DND-41 (cell line): ENCODE results near the gene NPHP4.

Experiments
- ATAC-seq: fragments of 200-7000 bp; cut with Tn5 transposase; 3 replicates; pipeline ENCODE4 v1.9.1; 2021; ENCODE audit warnings: low read depth; ENCODE audit not compliant: insufficient read depth
- DNase-seq: peaks from one replicate; pipeline ENCODE4 v3.0.0-alpha.2; 2020
- H2AFZ ChIP-seq: 2 replicates; pipeline ENCODE4 v1.6.0; 2012; ENCODE audit warnings: low read depth, low read length
- H3K27ac ChIP-seq: 2 replicates; pipeline ENCODE4 v1.5.1; 2012; ENCODE audit warnings: low read length, inconsistent platforms
- H3K27me3 ChIP-seq: fragments of 200-600 bp; sonication (generic); 2 replicates; pipeline ENCODE4 v1.6.0; 2012; ENCODE audit warnings: low read length, mild to moderate bottlenecking, inconsistent platforms; ENCODE audit not compliant: insufficient read depth, poor library complexity
- H3K36me3 ChIP-seq: 2 replicates; pipeline ENCODE4 v1.5.1; 2012; ENCODE audit warnings: low read length, inconsistent platforms; ENCODE audit not compliant: insufficient read depth
- H3K4me1 ChIP-seq: 2 replicates; pipeline ENCODE4 v1.5.1; 2012; ENCODE audit warnings: mild to moderate bottlenecking, low read length; ENCODE audit not compliant: insufficient read depth
- H3K4me2 ChIP-seq: 2 replicates; pipeline ENCODE4 v1.6.0; 2012; ENCODE audit warnings: mild to moderate bottlenecking, moderate library complexity, low read length, inconsistent platforms; ENCODE audit not compliant: insufficient read depth
- H3K4me3 ChIP-seq, 2 experiments: fragments of 200-600 bp in 1 of 2; shearing (Covaris generic) in 1 of 2; 2 replicates each; pipeline ENCODE4 v1.5.1; 2012 to 2016; ENCODE audit warnings: inconsistent platforms in 2 of 2, low read length in 2 of 2, mild to moderate bottlenecking in 2 of 2, low read depth in 1 of 2, moderate library complexity in 1 of 2
- H3K79me2 ChIP-seq: 2 replicates; pipeline ENCODE4 v1.6.0; 2012; ENCODE audit warnings: low read length, inconsistent platforms; ENCODE audit not compliant: insufficient read depth
- H3K9ac ChIP-seq: 2 replicates; pipeline ENCODE4 v1.6.0; 2012; ENCODE audit warnings: low read depth, mild to moderate bottlenecking, inconsistent platforms, low read length, moderate library complexity
- H3K9me3 ChIP-seq: 2 replicates; pipeline ENCODE4 v1.5.1; 2012; ENCODE audit warnings: low read length, moderate library complexity, mild to moderate bottlenecking, inconsistent platforms; ENCODE audit not compliant: insufficient read depth, severe bottlenecking
- H4K20me1 ChIP-seq: 2 replicates; pipeline ENCODE4 v1.6.0; 2012; ENCODE audit warnings: low read length; ENCODE audit not compliant: insufficient read depth
- CTCF ChIP-seq: IDR thresholded peaks from 2 replicates; pipeline ENCODE4 v1.5.1; 2012; ENCODE audit warnings: borderline replicate concordance, low read length, moderate library complexity, mild to moderate bottlenecking; ENCODE audit not compliant: poor library complexity, severe bottlenecking; ENCODE audit errors: extremely low read depth
- EZH2 ChIP-seq: IDR thresholded peaks from 3 replicates; pipeline ENCODE4 v1.6.1; 2012; ENCODE audit warnings: borderline replicate concordance, low read depth, mild to moderate bottlenecking, moderate library complexity, low read length, inconsistent platforms; ENCODE audit not compliant: severe bottlenecking

The NPHP4 gene

GRCh38 chr1:5914676-5915365 lies 77.4 kb downstream of the NPHP4 start:
- Histone ChIP-seq H3K9ac (no peak overlapping the region), H3K27me3 (no peaks in the 10 kb centered on the region), H3K9me3 (no peaks in the 10 kb centered on the region), H3K36me3 (peaks cover 24% of the 10 kb centered on the region), H3K4me1 (no peaks in the 10 kb centered on the region), H3K27ac (no peak overlapping the region), H3K4me2 (no peak overlapping the region), H3K4me3 (no peak overlapping the region), H3K79me2 (no peaks in the 10 kb centered on the region), H4K20me1 (peaks cover 12% of the 10 kb centered on the region), H2AFZ (no peak overlapping the region)
- TF ChIP-seq CTCF (no peak), EZH2 (no peak)
- DNase-seq (no peak), ATAC-seq (no peak)

- TF ChIP-seq EZH2: no peak
- no peak for TF ChIP-seq CTCF
- peaks cover 15% of the 10 kb centered on the region for H4K20me1 ChIP-seq
- no peak overlapping the region for H3K4me2 ChIP-seq
- H3K9ac ChIP-seq: no peak overlapping the region
- ATAC-seq (no peak), DNase-seq (no peak)
- no peak overlapping the region for H3K27ac ChIP-seq
- H3K4me3 ChIP-seq: no peak overlapping the region
- H3K36me3 ChIP-seq: peaks cover 24% of the 10 kb centered on the region
- no peaks in the 10 kb centered on the region for H3K79me2 ChIP-seq
- no peaks in the 10 kb centered on the region for H3K9me3 ChIP-seq
- H3K4me1 ChIP-seq: no peaks in the 10 kb centered on the region
- H3K27me3 ChIP-seq: no peaks in the 10 kb centered on the region
- no peak overlapping the region for H2AFZ ChIP-seq
These were observed 78.3 kb downstream of the NPHP4 start for GRCh38 chr1:5913876-5914275.

GRCh38 chr1:5913078-5913845 lies 79.0 kb downstream of the NPHP4 start:
- H3K4me1 ChIP-seq: no peaks in the 10 kb centered on the region
- no peak overlapping the region for H3K27ac ChIP-seq
- no peak overlapping the region for H3K4me3 ChIP-seq
- DNase-seq (no peak), ATAC-seq (no peak)
- no peaks in the 10 kb centered on the region for H3K79me2 ChIP-seq
- peaks cover 28% of the 10 kb centered on the region for H3K36me3 ChIP-seq
- no peak overlapping the region for H3K4me2 ChIP-seq
- H3K9ac ChIP-seq: no peak overlapping the region
- no peak overlapping the region for H2AFZ ChIP-seq
- H3K9me3 ChIP-seq: no peaks in the 10 kb centered on the region
- TF ChIP-seq EZH2 (no peak), CTCF (no peak)
- peaks cover 15% of the 10 kb centered on the region for H4K20me1 ChIP-seq
- H3K27me3 ChIP-seq: no peaks in the 10 kb centered on the region
